H1 (cell line): ENCODE results near the gene CMC1. TPM values are rescaled to one million over a fixed set of nuclear protein-coding genes. Genes with fewer than 3 reads are reported as not detected.

Source experiments
- CTCF ChIA-PET: fragments of 300-600 bp; sonication (Branson Sonifier 250); formaldehyde crosslinking; loops from one replicate; lab custom pipeline; 2021; ENCODE audit not compliant: partially characterized antibody; lab: Charles Lee
- POLR2A ChIA-PET: fragments of 300-600 bp; sonication (Branson Sonifier 250); formaldehyde crosslinking; loops from one replicate; lab custom pipeline; 2021; ENCODE audit warnings: inconsistent platforms; ENCODE audit not compliant: partially characterized antibody; lab: Charles Lee
- DNase-seq, 2 experiments: peaks; one replicate each; pipeline versions ENCODE4 v3.0.0 to v3.0.0-alpha.2; 2010 to 2022; ENCODE audit warnings: low spot score in 2 of 2, low read depth in 1 of 2, mixed read lengths in 1 of 2
- FAIRE-seq: peaks from 2 replicates; lab custom pipeline; 2011; peaks lifted over from hg19 to GRCh38; lab: Jason Lieb, UNC
- H2AFZ ChIP-seq: 2 replicates; pipeline ENCODE4 v1.8.1; 2012; ENCODE audit warnings: low read length, inconsistent platforms
- H2AK5ac ChIP-seq: 2 replicates; pipeline ENCODE4 v1.6.1; 2013; ENCODE audit warnings: low read depth, low read length
- H2BK120ac ChIP-seq: replicated peaks from 2 replicates; pipeline ENCODE3; 2013; ENCODE audit warnings: low read depth, low read length, inconsistent platforms
- H2BK12ac ChIP-seq: 2 replicates; pipeline ENCODE4 v1.6.1; 2013; ENCODE audit warnings: low read depth, low read length
- H2BK15ac ChIP-seq: 2 replicates; pipeline ENCODE4 v1.6.1; 2013; ENCODE audit warnings: low read length
- H2BK20ac ChIP-seq: 2 replicates; pipeline ENCODE4 v1.6.1; 2013; ENCODE audit warnings: low read length
- H2BK5ac ChIP-seq: 2 replicates; pipeline ENCODE4 v1.6.1; 2013; ENCODE audit warnings: low read depth, low read length
- H3K14ac ChIP-seq: 2 replicates; pipeline ENCODE4 v1.6.1; 2013; ENCODE audit warnings: inconsistent platforms; ENCODE audit not compliant: insufficient read length
- H3K18ac ChIP-seq: 2 replicates; pipeline ENCODE4 v1.6.1; 2013; ENCODE audit warnings: low read length; ENCODE audit errors: extremely low read depth
- H3K23ac ChIP-seq: 2 replicates; pipeline ENCODE4 v1.6.1; 2013; ENCODE audit warnings: inconsistent platforms; ENCODE audit not compliant: insufficient read length
- H3K23me2 ChIP-seq: 2 replicates; pipeline ENCODE4 v1.6.1; 2013; ENCODE audit warnings: low read depth, low read length
- H3K27ac ChIP-seq: 2 replicates; pipeline ENCODE4 v1.6.1; 2011; ENCODE audit warnings: low read depth, low read length, inconsistent platforms
- H3K27me3 ChIP-seq, 4 experiments: replicated peaks in 1 of 4; 1 replicate in 1 of 4; 2 replicates in 3 of 4; pipeline versions ENCODE4 v1.6.1 to v1.8.1; 2011 to 2013; ENCODE audit warnings: low read length in 3 of 4, mild to moderate bottlenecking in 3 of 4, inconsistent platforms in 2 of 4, mixed read lengths in 2 of 4, moderate library complexity in 1 of 4; ENCODE audit not compliant: control insufficient read depth in 3 of 4, insufficient read depth in 3 of 4; ENCODE audit errors: extremely low read depth in 1 of 4
- H3K36me3 ChIP-seq, 4 experiments: 2 replicates each; pipeline versions ENCODE4 v1.6.1 to v1.8.1; 2011 to 2013; ENCODE audit warnings: mild to moderate bottlenecking in 4 of 4, low read length in 3 of 4, moderate library complexity in 2 of 4, control low read depth in 1 of 4, inconsistent platforms in 1 of 4; ENCODE audit not compliant: insufficient read depth in 4 of 4, control insufficient read depth in 2 of 4
- H3K4ac ChIP-seq: replicated peaks from 2 replicates; pipeline ENCODE3; 2013; ENCODE audit warnings: low read length, low read depth, mixed read lengths, inconsistent platforms; ENCODE audit not compliant: insufficient read length
- H3K4me1 ChIP-seq, 4 experiments: replicated peaks in 1 of 4; 1 replicate in 1 of 4; 2 replicates in 3 of 4; pipeline versions ENCODE4 v1.6.1 to v1.8.1; 2011 to 2013; ENCODE audit warnings: low read length in 3 of 4, inconsistent platforms in 2 of 4, mixed read lengths in 1 of 4; ENCODE audit not compliant: insufficient read depth in 4 of 4, control insufficient read depth in 3 of 4
- H3K4me2 ChIP-seq, 2 experiments: 2 replicates each; pipeline versions ENCODE4 v1.6.1 to v1.8.1; 2011 to 2013; ENCODE audit warnings: low read depth in 2 of 2, low read length in 2 of 2, control low read depth in 1 of 2, inconsistent platforms in 1 of 2, mild to moderate bottlenecking in 1 of 2; ENCODE audit not compliant: insufficient read depth in 1 of 2
- H3K4me3 ChIP-seq, 4 experiments: fragments of 200-600, 300-600 bp in 1 of 4; sonication (generic), shearing (Covaris generic), sonication (Bioruptor Twin) in 1 of 4; 2 replicates each; pipeline versions ENCODE4 v1.5.1 to v1.8.1; 2011 to 2016; ENCODE audit warnings: low read length in 4 of 4, low read depth in 3 of 4, control low read depth in 2 of 4, inconsistent platforms in 2 of 4, mild to moderate bottlenecking in 2 of 4, mixed read lengths in 1 of 4, moderate library complexity in 1 of 4; ENCODE audit not compliant: insufficient read depth in 2 of 4; ENCODE audit errors: extremely low read depth in 1 of 4
- H3K56ac ChIP-seq: replicated peaks from 2 replicates; pipeline ENCODE3; 2013; ENCODE audit warnings: low read depth, mild to moderate bottlenecking, mixed read lengths, low read length, inconsistent platforms; ENCODE audit not compliant: insufficient read length
- H3K79me1 ChIP-seq: 2 replicates; pipeline ENCODE4 v1.6.1; 2013; ENCODE audit warnings: low read depth, low read length, control low read depth
- H3K79me2 ChIP-seq, 2 experiments: 2 replicates each; pipeline versions ENCODE4 v1.6.1 to v1.8.1; 2012 to 2013; ENCODE audit warnings: low read length in 2 of 2, mild to moderate bottlenecking in 2 of 2, inconsistent platforms in 1 of 2; ENCODE audit not compliant: insufficient read depth in 2 of 2, control insufficient read depth in 1 of 2
- H3K9ac ChIP-seq, 4 experiments: replicated peaks in 1 of 4; 1 replicate in 1 of 4; 2 replicates in 3 of 4; pipeline versions ENCODE4 v1.6.1 to v1.8.1; 2011 to 2013; ENCODE audit warnings: low read depth in 3 of 4, low read length in 3 of 4, control low read depth in 2 of 4, mild to moderate bottlenecking in 2 of 4, moderate library complexity in 2 of 4, inconsistent platforms in 1 of 4; ENCODE audit errors: extremely low read depth in 1 of 4
- H3K9me3 ChIP-seq, 2 experiments: 2 replicates each; pipeline versions ENCODE4 v1.6.1 to v1.8.1; 2012 to 2013; ENCODE audit warnings: mild to moderate bottlenecking in 2 of 2, moderate library complexity in 2 of 2, control low read depth in 1 of 2, inconsistent platforms in 1 of 2, low read depth in 1 of 2, low read length in 1 of 2, mixed read lengths in 1 of 2; ENCODE audit not compliant: insufficient read depth in 2 of 2
- H4K20me1 ChIP-seq, 2 experiments: replicated peaks in 1 of 2; 2 replicates each; pipeline versions ENCODE3 to v1.8.1; 2011 to 2013; ENCODE audit warnings: inconsistent platforms in 2 of 2, low read length in 2 of 2, mild to moderate bottlenecking in 1 of 2; ENCODE audit not compliant: insufficient read depth in 2 of 2, control insufficient read depth in 1 of 2
- H4K5ac ChIP-seq: 2 replicates; pipeline ENCODE4 v1.6.1; 2013; ENCODE audit warnings: low read length, low read depth, mixed read lengths, inconsistent platforms; ENCODE audit not compliant: insufficient read length
- H4K8ac ChIP-seq: 2 replicates; pipeline ENCODE4 v1.8.0; 2013; ENCODE audit warnings: mild to moderate bottlenecking, moderate library complexity, low read length, inconsistent platforms; ENCODE audit not compliant: insufficient read depth; ENCODE audit errors: extremely low read depth
- H4K91ac ChIP-seq: replicated peaks from 2 replicates; pipeline ENCODE3; 2013; ENCODE audit warnings: low read length, mixed read lengths, inconsistent platforms; ENCODE audit not compliant: insufficient read length
- HDAC6 ChIP-seq: IDR thresholded peaks from one replicate; pipeline ENCODE4 v1.7.1; 2012; ENCODE audit warnings: low read depth, mild to moderate bottlenecking, inconsistent platforms, low read length, moderate library complexity
- JUND ChIP-seq: IDR thresholded peaks from 2 replicates; pipeline ENCODE4 v1.6.1; 2011; ENCODE audit warnings: mild to moderate bottlenecking, improper control_type of control experiment, low read length
- KDM1A ChIP-seq: fragments of 200-600, 300-600 bp; sonication (generic); IDR thresholded peaks from 2 replicates; pipeline ENCODE4 v1.7.1; 2016; ENCODE audit warnings: mild to moderate bottlenecking, low read length, borderline replicate concordance
- NRF1 ChIP-seq: IDR thresholded peaks from 2 replicates; pipeline ENCODE4 v1.6.1; 2011; ENCODE audit warnings: mild to moderate bottlenecking, low read depth, low read length, improper control_type of control experiment
- RNF2 ChIP-seq: fragments of 200-900, 300-1000 bp; sonication (generic); IDR thresholded peaks from 2 replicates; pipeline ENCODE4 v1.7.1; 2016; ENCODE audit warnings: borderline replicate concordance, low read depth, mild to moderate bottlenecking, antibody characterized with exemption, low read length; ENCODE audit not compliant: poor library complexity, severe bottlenecking; ENCODE audit errors: missing control alignments
- SUZ12 ChIP-seq: fragments of 200-600 bp; sonication (generic); IDR thresholded peaks from 2 replicates; pipeline ENCODE4 v1.6.1; 2012; ENCODE audit warnings: mild to moderate bottlenecking, inconsistent platforms, low read length, moderate library complexity, mixed read lengths
- TAF1 ChIP-seq: IDR thresholded peaks from 2 replicates; pipeline ENCODE4 v1.6.1; 2011; ENCODE audit warnings: mild to moderate bottlenecking, low read depth, low read length
- polyA plus RNA-seq, 7 experiments: library from polyadenylated mRNA; depleted of rRNA in 3 of 7; stranded (reverse) in 5 of 7; unstranded in 2 of 7; fragments of >200 nt in 5 of 7; fragments of 200-250 nt in 2 of 7; gene quantifications; 1 replicate in 5 of 7; 2 replicates in 1 of 7; 4 replicates in 1 of 7; pipeline versions ENCODE4 v1.2.1 to v1.2.3, GENCODE V29; 2011 to 2013; ENCODE audit warnings: missing spikeins in 2 of 7, mixed read lengths in 2 of 7
- total RNA-seq: library from RNA; stranded (reverse); fragmentation: NEBNext Ultra II Directional; extraction: Animal tissue kit (Norgen Biotek cat#: 25700); gene quantifications from 2 replicates; pipeline ENCODE4 v1.2.1, GENCODE V29; 2021

Gene CMC1
- total and polyA plus RNA-seq, 2 of the 8 experiments (the other 6 are each of a cell fraction or from before 2014, with no cell fraction given) = 11.4 to 19.4 TPM

- Histone ChIP-seq H4K20me1 (no peaks in the 10 kb centered on the region), H3K4me1 (no peaks in the 10 kb centered on the region), H2BK20ac (no peak overlapping the region), H3K27me3 (no peaks in the 10 kb centered on the region), H3K36me3 (peaks cover 0 to 2% (median under 1%) of the 10 kb centered on the region in 4 experiments; a peak in 4 of 8 replicates), H3K27ac (no peak overlapping the region), H2BK5ac (no peak overlapping the region), H3K9me3 (0 out of 4 replicates have a peak, but pooled peaks cover 0 to under 1% of the 10 kb centered on the region in 2 experiments), H3K23me2 (no peaks in the 10 kb centered on the region), H2AFZ (no peak overlapping the region), H3K79me2 (no peaks in the 10 kb centered on the region), H4K8ac (no peak overlapping the region), H2AK5ac (no peak overlapping the region), H3K9ac (no peak overlapping the region), H3K18ac (no peak overlapping the region), H3K4me2 (no peak overlapping the region), H3K14ac (no peak overlapping the region), H3K56ac (no peak overlapping the region), H3K23ac (no peak overlapping the region), H3K79me1 (no peaks in the 10 kb centered on the region), H3K4me3 (no peak overlapping the region), H4K5ac (no peak overlapping the region), H2BK15ac (no peak overlapping the region), H4K91ac (no peak overlapping the region), H2BK12ac (no peak overlapping the region), H3K4ac (no peak overlapping the region), H2BK120ac (no peak overlapping the region)
- FAIRE-seq (no peak), DNase-seq (no peak)
- ChIA-PET CTCF (no interaction called here), POLR2A (no interaction called here)
- TF ChIP-seq JUND = no peak
- TF ChIP-seq KDM1A = no peak
- TF ChIP-seq NRF1 = no peak
- no peak for TF ChIP-seq SUZ12
- no peak for TF ChIP-seq RNF2
- TF ChIP-seq HDAC6 = no peak
- TF ChIP-seq TAF1 = no peak
These were observed 54.6 kb downstream of the CMC1 start for GRCh38 chr3:28295898-28296490.
